Nephron (organoid): Measurements from ENCODE around the gene LEFTY1.

Experiments used
- H3K27ac Mint-ChIP-seq, 3 experiments: 2 replicates each; pipeline ENCODE4 v1.8.0; 2020; ENCODE audit warnings: mixed read lengths in 3 of 3, mild to moderate bottlenecking in 2 of 3, moderate library complexity in 1 of 3
- H3K27me3 Mint-ChIP-seq: 2 replicates; pipeline ENCODE4 v1.8.0; 2021; ENCODE audit warnings: low read depth, mild to moderate bottlenecking, moderate library complexity, mixed read lengths
- H3K36me3 Mint-ChIP-seq: 2 replicates; pipeline ENCODE4 v1.8.0; 2020; ENCODE audit warnings: low read depth, mixed read lengths
- H3K4me1 Mint-ChIP-seq: 2 replicates; pipeline ENCODE4 v1.8.0; 2020; ENCODE audit warnings: mixed read lengths
- H3K4me3 Mint-ChIP-seq, 3 experiments: 2 replicates each; pipeline ENCODE4 v1.8.0; 2020; ENCODE audit warnings: mild to moderate bottlenecking in 3 of 3, mixed read lengths in 3 of 3, moderate library complexity in 2 of 3
- H3K9me3 Mint-ChIP-seq: 2 replicates; pipeline ENCODE4 v1.8.0; 2020; ENCODE audit warnings: mixed read lengths
- TF ChIP-seq, protein P1 (sequence below), 3 experiments: fragments of 200-600 bp; sonication (generic); IDR thresholded peaks; one replicate each; pipeline ENCODE4 v1.5.0; 2021; ENCODE audit warnings: antibody characterized with exemption in 3 of 3; ENCODE audit not compliant: unreplicated experiment in 3 of 3

Gene LEFTY1

DNA sequence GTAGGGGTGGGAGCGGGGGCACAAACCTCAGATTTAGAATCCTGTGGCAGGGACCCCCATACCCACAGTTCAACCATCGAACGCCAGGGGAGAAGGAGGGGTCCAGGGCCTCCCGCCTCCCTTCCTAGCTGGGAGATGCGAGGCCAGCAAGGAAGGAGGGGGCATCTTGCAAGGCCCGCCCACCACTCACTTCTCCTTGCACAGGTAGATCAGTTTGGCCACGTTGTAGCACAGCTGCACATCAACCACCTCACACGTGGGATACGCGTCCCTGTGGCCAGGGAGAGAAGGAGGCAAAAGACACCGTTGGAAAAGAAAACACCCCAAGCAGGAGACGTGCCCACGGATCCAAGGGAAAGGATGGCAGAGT lies 26.4 kb downstream of the LEFTY1 start:
- H3K27me3 Mint-ChIP-seq: no peaks in the 10 kb centered on the region
- peaks cover 33% of the 10 kb centered on the region for H3K36me3 Mint-ChIP-seq
- H3K27ac Mint-ChIP-seq: no peak overlapping the region
- no peak overlapping the region for H3K4me3 Mint-ChIP-seq
- peaks cover 12% of the 10 kb centered on the region for H3K4me1 Mint-ChIP-seq
- TF ChIP-seq, protein P1, sequence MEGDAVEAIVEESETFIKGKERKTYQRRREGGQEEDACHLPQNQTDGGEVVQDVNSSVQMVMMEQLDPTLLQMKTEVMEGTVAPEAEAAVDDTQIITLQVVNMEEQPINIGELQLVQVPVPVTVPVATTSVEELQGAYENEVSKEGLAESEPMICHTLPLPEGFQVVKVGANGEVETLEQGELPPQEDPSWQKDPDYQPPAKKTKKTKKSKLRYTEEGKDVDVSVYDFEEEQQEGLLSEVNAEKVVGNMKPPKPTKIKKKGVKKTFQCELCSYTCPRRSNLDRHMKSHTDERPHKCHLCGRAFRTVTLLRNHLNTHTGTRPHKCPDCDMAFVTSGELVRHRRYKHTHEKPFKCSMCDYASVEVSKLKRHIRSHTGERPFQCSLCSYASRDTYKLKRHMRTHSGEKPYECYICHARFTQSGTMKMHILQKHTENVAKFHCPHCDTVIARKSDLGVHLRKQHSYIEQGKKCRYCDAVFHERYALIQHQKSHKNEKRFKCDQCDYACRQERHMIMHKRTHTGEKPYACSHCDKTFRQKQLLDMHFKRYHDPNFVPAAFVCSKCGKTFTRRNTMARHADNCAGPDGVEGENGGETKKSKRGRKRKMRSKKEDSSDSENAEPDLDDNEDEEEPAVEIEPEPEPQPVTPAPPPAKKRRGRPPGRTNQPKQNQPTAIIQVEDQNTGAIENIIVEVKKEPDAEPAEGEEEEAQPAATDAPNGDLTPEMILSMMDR (IDR thresholded peaks at IDR 0.05; ENCODE audit: unreplicated experiment in 3 of 3): no peak
- no peaks in the 10 kb centered on the region for H3K9me3 Mint-ChIP-seq

DNA sequence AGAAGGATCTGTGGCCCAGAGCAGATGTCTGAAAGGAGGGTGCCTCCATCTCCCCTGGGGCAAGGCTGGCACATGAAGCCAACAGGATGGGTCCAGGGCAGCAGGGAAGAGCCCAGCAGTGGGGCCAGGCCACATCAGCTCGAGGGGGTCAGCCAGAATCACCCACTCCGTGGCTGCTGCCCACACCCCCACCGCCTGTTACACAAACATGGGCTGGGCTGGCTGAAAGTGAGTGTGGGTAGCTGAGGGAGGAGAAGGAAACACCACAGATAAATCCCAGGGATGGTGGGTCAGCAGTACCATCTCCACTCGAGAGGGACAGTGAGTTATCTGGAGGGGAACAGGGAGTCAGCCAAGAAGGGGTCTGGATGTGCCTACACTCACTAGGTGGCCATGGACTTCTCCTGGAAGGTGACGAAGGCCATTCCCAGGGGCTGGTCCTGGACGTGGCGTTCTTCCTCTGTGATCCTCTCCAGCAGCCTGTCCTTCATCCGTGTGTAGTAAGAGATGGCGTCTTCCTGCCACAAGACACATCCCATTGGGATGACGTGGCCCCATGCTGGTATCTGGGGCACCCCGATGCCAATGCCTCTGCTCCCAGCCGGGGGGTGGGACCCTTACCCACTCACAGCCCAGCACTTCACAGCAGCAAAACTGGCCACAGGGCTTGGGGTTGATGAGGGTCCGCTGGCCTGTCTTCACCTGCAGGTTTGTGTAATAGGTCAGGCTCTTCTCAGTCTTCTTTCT lies 26.9 kb downstream of the LEFTY1 start:
- TF ChIP-seq, protein P1 (IDR thresholded peaks at IDR 0.05; ENCODE audit: unreplicated experiment in 3 of 3): no peak
- Mint-ChIP-seq H3K27ac (no peak overlapping the region), H3K9me3 (no peaks in the 10 kb centered on the region), H3K36me3 (peaks cover 30% of the 10 kb centered on the region), H3K4me1 (peaks cover 10% of the 10 kb centered on the region), H3K4me3 (no peak overlapping the region), H3K27me3 (no peaks in the 10 kb centered on the region)

DNA sequence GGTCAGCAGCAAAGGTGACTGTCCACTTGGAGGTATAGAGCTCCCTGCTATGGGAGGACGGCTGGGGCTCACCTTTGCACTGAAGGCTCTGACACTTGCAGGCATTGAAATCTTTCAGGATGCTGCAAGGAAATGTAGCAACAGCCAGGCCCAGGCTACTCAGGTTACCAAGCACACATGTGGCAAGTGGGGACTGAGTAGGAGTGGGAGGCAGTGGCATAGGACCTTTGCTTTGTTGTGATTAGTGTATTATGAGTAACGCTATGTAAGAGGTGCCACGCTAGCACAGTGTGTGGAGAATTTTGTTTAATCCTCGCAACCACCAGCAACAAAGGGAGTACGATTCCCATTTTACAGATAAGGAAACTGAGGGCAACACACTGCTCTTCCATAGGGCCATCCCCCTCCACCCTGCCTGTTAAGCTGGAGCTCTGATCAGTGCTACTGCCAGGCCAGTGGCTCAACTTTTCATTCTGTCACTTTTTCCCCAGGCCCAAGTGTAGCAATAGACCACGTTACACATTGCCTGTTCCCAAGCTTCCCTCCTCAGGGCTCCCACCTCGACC lies 28.0 kb downstream of the LEFTY1 start:
- H3K36me3 Mint-ChIP-seq: peaks cover 32% of the 10 kb centered on the region
- no peak overlapping the region for H3K4me3 Mint-ChIP-seq
- H3K4me1 Mint-ChIP-seq: peaks cover under 1% of the 10 kb centered on the region
- H3K27ac Mint-ChIP-seq: no peak overlapping the region
- H3K27me3 Mint-ChIP-seq: no peaks in the 10 kb centered on the region
- H3K9me3 Mint-ChIP-seq: no peaks in the 10 kb centered on the region
- TF ChIP-seq, protein P1 (IDR thresholded peaks at IDR 0.05; ENCODE audit: unreplicated experiment in 3 of 3): no peak

DNA sequence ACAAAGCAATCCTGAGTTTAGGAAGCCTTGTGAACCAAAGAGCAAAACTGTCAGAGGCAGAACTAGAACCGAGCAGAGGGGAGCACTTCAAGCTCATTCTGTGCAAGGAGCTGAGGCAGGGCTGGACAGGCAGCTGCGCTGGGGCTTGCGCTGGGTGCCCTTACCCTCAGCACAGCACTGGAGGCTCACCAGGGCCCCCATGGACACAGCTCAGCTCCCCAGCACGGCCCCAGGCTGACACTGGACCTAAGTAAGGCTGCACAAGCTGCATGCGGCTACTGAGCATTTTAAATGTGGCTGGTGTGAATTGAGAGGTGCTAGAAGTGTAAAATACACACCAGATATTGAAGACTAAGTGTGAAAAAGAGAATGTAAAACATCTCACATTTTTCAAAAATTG lies 28.8 kb downstream of the LEFTY1 start:
- Mint-ChIP-seq H3K27me3 (no peaks in the 10 kb centered on the region), H3K4me3 (no peak overlapping the region), H3K36me3 (peaks cover 32% of the 10 kb centered on the region), H3K27ac (no peak overlapping the region), H3K9me3 (no peaks in the 10 kb centered on the region), H3K4me1 (no peaks in the 10 kb centered on the region)
- TF ChIP-seq, protein P1 (IDR thresholded peaks at IDR 0.05; ENCODE audit: unreplicated experiment in 3 of 3): no peak

DNA sequence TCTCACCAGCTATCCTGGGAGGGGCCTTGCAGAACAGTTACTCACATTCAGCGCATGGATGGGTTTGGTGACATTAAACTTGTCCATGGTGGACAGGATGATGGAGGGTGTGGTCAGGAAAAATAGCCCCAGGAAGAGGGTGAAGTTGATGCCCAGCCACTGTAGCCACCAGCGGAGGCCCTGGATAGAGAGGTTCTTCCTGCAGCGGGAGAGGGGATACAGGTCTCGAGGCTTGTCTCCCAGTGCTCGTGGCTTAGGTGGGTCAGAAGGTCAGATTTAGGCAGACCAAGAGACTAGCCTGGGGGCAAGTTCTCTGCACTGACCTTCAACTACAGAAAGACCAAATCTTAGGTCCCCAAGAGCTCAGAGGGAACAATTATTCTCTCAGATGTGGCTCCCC lies 29.8 kb downstream of the LEFTY1 start:
- Mint-ChIP-seq H3K4me3 (no peak overlapping the region), H3K27me3 (no peaks in the 10 kb centered on the region), H3K4me1 (no peaks in the 10 kb centered on the region), H3K36me3 (peaks cover 36% of the 10 kb centered on the region), H3K27ac (no peak overlapping the region), H3K9me3 (no peaks in the 10 kb centered on the region)
- TF ChIP-seq, protein P1 (IDR thresholded peaks at IDR 0.05; ENCODE audit: unreplicated experiment in 3 of 3): no peak

DNA sequence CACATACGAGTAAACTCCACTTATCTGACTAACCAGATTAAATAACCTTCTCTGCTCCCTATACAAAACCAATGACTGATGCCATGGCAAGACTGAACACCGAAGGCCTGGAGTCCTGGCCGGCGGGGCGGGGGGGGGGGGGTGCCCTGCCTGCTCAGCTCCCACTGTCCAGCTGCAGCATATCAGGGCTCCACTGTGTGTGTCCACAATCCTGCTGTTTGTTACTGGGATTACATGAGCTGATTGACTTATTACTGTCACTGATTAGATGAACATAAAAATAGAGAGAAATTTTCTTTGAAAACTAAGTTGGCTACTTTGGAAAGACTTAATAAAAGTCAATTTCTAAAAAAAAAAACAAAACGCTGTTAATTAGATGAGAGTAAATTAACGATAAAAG lies 31.7 kb downstream of the LEFTY1 start:
- TF ChIP-seq, protein P1 (IDR thresholded peaks at IDR 0.05; ENCODE audit: unreplicated experiment in 3 of 3): no peak
- H3K4me3 Mint-ChIP-seq: no peak overlapping the region
- H3K27me3 Mint-ChIP-seq: no peaks in the 10 kb centered on the region
- no peaks in the 10 kb centered on the region for H3K4me1 Mint-ChIP-seq
- H3K9me3 Mint-ChIP-seq: no peaks in the 10 kb centered on the region
- H3K27ac Mint-ChIP-seq: no peak overlapping the region
- H3K36me3 Mint-ChIP-seq: peaks cover 40% of the 10 kb centered on the region
